Lower leg skin (tissue), 3 donors: Measurements from ENCODE around the gene NTF4.
"Not testable (repeated sequence)": the region's sequence is repeated elsewhere in the genome, so short reads cannot be mapped to it uniquely, and the experiment has no call there.

Source experiments
- CTCF ChIP-seq, 3 donors: fragments of 450-650 bp; IDR thresholded peaks; one replicate each; pipeline ENCODE4 v1.5.1; 2016; ENCODE audit warnings: antibody characterized with exemption in 3 of 3, mild to moderate bottlenecking in 3 of 3, moderate library complexity in 2 of 3
- POLR2A ChIP-seq, 2 donors: fragments of 450-650 bp; IDR thresholded peaks; one replicate each; pipeline ENCODE4 v1.6.1; 2016 to 2017; ENCODE audit warnings: antibody characterized with exemption in 2 of 2, mild to moderate bottlenecking in 1 of 2, moderate library complexity in 1 of 2

GRCh38 chr19:49038111-49038510 lies 26.5 kb downstream of the NTF4 start:
- not testable (repeated sequence) for TF ChIP-seq CTCF, POLR2A (IDR thresholded peaks at IDR 0.05)
